22Rv1 (cell line): ENCODE data around the gene NFYC.

Experiments used
- H3K27ac ChIP-seq: fragments of 450-650 bp; 2 replicates; pipeline ENCODE4 v1.5.1; 2017
- ZFX ChIP-seq: fragments of 450-650 bp; IDR thresholded peaks from 2 replicates; pipeline ENCODE4 v1.6.1; 2017; ENCODE audit warnings: antibody characterized with exemption, borderline replicate concordance
- TF ChIP-seq, protein P1 (sequence below): fragments of 450-650 bp; IDR thresholded peaks from 2 replicates; pipeline ENCODE4 v1.5.1; 2017; ENCODE audit warnings: mild to moderate bottlenecking

The NFYC gene

DNA sequence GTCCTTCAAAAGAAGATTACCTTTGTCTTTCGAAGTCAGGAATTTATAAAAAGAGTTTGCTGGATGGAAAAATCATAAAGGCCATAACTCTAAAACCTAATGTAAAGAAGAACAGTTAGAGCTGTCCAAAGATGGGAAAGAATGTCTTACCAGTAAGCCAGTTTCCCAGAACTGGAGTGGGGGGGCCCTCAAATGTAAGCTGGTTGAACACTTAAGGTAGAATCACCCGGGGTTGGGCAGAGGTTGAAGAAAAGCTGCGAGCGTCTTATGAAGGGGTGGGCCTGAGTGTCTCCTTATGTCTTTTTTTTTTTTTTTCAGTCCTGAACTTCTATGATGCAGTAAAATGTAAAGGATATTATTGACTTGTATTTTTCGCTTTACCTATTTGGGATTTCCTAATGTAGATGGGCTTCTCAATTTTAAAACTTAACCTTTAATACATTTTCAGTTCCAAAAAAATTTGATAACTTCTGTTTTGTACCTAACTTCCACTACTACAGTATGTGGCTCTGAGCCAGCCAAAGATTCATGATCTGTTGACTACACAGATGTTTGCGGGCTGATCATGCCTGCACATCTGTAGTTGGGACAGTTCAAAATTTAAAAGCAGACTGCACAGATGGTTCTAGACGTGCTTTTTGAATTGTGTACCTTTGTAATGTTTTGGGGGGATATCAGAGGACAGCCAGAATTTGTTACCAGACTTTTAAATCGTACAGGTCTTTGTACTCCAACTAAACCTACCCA lies 43.6 kb downstream of the NFYC start:
- no peak for TF ChIP-seq ZFX
- TF ChIP-seq, protein P1, sequence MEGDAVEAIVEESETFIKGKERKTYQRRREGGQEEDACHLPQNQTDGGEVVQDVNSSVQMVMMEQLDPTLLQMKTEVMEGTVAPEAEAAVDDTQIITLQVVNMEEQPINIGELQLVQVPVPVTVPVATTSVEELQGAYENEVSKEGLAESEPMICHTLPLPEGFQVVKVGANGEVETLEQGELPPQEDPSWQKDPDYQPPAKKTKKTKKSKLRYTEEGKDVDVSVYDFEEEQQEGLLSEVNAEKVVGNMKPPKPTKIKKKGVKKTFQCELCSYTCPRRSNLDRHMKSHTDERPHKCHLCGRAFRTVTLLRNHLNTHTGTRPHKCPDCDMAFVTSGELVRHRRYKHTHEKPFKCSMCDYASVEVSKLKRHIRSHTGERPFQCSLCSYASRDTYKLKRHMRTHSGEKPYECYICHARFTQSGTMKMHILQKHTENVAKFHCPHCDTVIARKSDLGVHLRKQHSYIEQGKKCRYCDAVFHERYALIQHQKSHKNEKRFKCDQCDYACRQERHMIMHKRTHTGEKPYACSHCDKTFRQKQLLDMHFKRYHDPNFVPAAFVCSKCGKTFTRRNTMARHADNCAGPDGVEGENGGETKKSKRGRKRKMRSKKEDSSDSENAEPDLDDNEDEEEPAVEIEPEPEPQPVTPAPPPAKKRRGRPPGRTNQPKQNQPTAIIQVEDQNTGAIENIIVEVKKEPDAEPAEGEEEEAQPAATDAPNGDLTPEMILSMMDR, result no peak
- no peak overlapping the region for H3K27ac ChIP-seq

DNA sequence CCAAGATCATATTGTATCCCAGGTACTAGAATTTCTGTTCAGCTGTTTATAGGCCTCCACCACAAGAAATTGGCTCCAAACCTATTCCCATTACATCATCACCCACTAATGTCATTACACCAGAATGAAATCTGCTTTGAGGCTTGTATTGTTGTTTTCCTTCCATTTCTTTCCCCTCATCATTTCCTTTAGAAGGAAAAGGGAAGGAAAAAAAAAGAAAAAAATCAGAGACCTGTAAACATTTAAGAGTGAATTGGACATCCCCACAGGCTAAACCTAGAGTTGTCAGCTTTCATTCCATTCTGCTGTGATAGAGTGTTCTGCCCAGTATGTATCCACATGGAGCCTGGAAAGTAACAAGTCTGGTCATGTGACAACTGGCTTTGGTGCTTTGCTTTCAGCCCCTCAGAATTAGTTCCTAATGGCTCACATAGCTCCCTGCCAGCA lies 44.6 kb downstream of the NFYC start:
- TF ChIP-seq ZFX, result no peak
- TF ChIP-seq, protein P1, result no peak
- H3K27ac ChIP-seq, result no peak overlapping the region

- TF ChIP-seq, protein P1, result no peak
- no peak for TF ChIP-seq ZFX
- no peak overlapping the region for H3K27ac ChIP-seq
These were observed 47.3 kb downstream of the NFYC start for GRCh38 chr1:40738831-40739230.

DNA sequence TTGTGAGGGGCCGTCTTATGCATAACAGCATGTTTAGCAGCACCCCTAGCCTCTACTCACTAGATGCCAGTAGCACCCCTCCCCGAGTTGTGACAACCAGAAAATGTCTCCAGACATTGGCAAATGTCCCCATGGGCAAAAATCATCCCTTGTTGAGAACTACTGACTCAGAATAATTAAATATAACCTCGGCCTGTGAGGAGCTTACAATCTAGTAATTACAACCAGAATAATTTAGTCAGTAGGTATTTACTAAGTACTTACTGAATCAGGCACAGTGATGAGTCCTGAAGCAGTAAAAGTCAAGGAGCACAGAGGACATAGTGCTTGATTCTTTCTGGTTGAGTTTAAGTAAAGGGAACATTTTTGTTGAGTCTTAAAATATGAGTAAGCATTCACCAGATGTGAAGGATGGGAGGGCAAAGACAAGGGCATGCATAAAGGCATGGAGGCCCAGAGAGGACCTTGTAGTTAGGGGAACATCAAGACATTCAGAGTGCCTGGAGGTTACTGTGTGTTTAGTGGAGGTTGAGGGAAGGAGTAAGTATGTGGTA lies 48.0 kb downstream of the NFYC start:
- H3K27ac ChIP-seq, result peak overlapping the region; percentile 33; the same call in 1 of the 2 replicates
- TF ChIP-seq, protein P1, result no peak
- no peak for TF ChIP-seq ZFX

DNA sequence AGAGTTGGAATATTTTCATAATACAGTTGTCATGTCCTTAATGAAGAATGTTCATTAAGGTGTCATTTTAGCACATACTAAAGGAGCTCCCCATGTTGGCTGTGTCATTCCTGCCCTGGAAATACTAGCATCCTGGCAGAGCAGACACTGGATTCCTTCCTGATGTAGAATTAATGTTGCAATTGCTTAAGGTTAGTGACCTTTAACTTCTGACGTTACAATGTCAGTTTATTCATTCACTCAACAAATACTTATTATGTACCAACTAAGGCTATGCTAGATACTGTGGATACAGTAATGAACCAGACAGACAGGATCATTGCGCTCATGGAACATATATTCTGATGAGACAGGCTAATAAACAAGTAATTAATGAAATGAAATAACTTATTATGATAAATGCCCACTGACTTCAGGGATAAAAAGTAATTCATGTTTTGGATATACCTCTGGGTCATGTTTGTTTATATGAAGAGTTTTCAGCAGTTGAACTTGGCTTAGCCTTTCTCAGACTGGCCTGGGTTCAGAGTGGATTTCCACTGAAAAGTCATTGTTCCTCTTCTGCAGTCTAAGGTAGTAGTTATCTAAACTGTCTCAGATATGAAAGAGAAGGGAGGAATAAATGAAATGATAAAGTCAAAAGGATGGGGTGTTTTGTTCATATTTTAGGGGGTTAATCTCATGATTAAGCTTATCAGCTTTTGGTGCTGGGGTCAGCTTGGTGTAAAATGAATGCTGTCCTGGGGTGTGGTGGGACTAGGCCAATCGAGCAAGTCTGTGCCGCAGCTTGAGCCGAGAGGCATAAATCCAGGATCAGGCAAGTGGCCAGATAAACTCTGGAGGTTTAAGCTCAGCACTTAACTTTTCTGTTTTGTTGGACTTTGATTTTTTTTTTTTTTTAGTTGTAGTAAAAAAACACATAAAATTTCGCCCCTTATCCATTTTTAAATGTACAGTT lies 48.8 kb downstream of the NFYC start:
- peak overlapping the region; percentile 33; the same call in 1 of the 2 replicates for H3K27ac ChIP-seq
- TF ChIP-seq, protein P1, result no peak
- TF ChIP-seq ZFX, result no peak

- H3K27ac ChIP-seq, result no peak overlapping the region
- TF ChIP-seq, protein P1, result no peak
- no peak for TF ChIP-seq ZFX
These were observed 49.7 kb downstream of the NFYC start for GRCh38 chr1:40740997-40741736.
